ENCODE results near the gene CD99.
"Not testable (repeated sequence)": the region's sequence is repeated elsewhere in the genome, so short reads cannot be mapped to it uniquely, and the experiment has no call there.

CD99 gene

GRCh38 chrX:2719774-2720447 lies 28.8 kb downstream of the CD99 start:
- in situ Hi-C loops (cut with MboI; ENCODE audit: low sequenced_read_pairs), result no loop called here

GRCh38 chrX:2723286-2723879 lies 32.3 kb downstream of the CD99 start:
- in situ Hi-C loops (cut with MboI; ENCODE audit: low sequenced_read_pairs), result no loop called here

GRCh38 chrX:2727264-2727663 lies 36.2 kb downstream of the CD99 start:
- in situ Hi-C loops (cut with MboI; ENCODE audit: low sequenced_read_pairs), result not testable (repeated sequence)

- in situ Hi-C loops (cut with MboI; ENCODE audit: low sequenced_read_pairs), result no loop called here
Measured at GRCh38 chrX:2732076-2732475, 41.0 kb downstream of the CD99 start.

GRCh38 chrX:2732649-2733048 lies 41.6 kb downstream of the CD99 start:
- in situ Hi-C loops (cut with MboI; ENCODE audit: low sequenced_read_pairs), result no loop called here

- in situ Hi-C loops (cut with MboI; ENCODE audit: low sequenced_read_pairs), result no loop called here
Measured at GRCh38 chrX:2733286-2733685, 42.2 kb downstream of the CD99 start.

DNA sequence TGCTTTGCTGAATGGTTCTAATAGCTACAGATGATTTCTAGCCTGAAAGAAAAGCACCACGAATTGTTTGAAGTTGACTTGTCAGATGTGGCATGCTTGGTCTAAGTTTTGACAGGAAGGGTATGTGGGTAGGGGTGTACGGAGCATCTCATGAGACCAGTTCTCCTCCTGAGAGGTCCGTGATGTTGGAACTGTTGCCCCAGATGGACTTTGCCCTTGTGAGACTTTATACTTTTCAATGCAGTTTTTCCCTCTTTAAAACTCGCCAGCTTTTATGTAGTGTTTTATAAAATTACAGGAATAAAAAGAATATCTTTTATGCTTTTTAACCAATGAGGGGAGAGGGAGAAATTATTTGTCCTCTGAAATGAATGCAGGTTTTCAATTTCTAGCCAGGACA lies 44.2 kb downstream of the CD99 start:
- in situ Hi-C loops (cut with MboI; ENCODE audit: low sequenced_read_pairs), result no loop called here

DNA sequence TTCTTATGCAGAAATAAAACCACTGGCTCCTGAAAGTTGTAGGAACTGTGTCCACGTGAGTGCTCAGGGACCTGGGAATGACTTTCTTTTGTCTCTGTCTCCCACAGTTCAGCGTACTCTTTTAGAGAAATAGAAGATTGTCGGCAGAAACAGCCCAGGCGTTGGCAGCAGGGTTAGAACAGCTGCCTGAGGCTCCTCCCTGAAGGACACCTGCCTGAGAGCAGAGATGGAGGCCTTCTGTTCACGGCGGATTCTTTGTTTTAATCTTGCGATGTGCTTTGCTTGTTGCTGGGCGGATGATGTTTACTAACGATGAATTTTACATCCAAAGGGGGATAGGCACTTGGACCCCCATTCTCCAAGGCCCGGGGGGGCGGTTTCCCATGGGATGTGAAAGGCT lies 49.6 kb downstream of the CD99 start:
- in situ Hi-C loops (cut with MboI; ENCODE audit: low sequenced_read_pairs), result no loop called here

- in situ Hi-C loops (cut with MboI; ENCODE audit: low sequenced_read_pairs), result no loop called here
Measured at GRCh38 chrX:2741386-2741785, 50.3 kb downstream of the CD99 start.

- in situ Hi-C loops (cut with MboI; ENCODE audit: low sequenced_read_pairs), result not testable (repeated sequence)
Measured at GRCh38 chrX:2746250-2746649, 55.2 kb downstream of the CD99 start.

GRCh38 chrX:2748171-2748814 lies 57.2 kb downstream of the CD99 start:
- in situ Hi-C loops (cut with MboI; ENCODE audit: low sequenced_read_pairs), result no loop called here

DNA sequence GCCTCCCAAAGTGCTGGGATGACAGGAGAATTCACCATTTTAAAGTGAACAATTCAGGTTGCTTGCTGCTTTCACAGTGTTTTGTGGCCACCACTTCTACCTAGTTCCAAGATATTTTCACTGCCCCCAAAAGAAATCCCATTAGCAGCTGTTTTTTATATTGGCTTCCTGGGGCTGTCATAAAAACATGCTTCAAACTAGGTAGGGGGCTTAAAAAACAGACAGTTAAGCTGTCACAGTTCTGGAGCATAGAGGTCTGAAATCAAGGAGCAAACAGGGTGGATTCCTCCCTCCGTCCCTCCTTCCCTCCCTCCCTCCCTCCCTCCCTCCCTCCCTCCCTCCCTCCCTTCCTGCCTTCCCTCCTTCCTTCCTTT lies 57.7 kb downstream of the CD99 start:
- in situ Hi-C loops (cut with MboI; ENCODE audit: low sequenced_read_pairs), result no loop called here

GRCh38 chrX:2751291-2751690 lies 60.2 kb downstream of the CD99 start:
- in situ Hi-C loops (cut with MboI; ENCODE audit: low sequenced_read_pairs), result no loop called here

GRCh38 chrX:2751874-2752300 lies 60.8 kb downstream of the CD99 start, which contains the start of gene XG:
Gene XG, plus strand, starts transcription at chrX:2752040. Its CDS starts 235 bp downstream, at chrX:2752275.
- in situ Hi-C loops (cut with MboI; ENCODE audit: low sequenced_read_pairs), result not testable (repeated sequence)

DNA sequence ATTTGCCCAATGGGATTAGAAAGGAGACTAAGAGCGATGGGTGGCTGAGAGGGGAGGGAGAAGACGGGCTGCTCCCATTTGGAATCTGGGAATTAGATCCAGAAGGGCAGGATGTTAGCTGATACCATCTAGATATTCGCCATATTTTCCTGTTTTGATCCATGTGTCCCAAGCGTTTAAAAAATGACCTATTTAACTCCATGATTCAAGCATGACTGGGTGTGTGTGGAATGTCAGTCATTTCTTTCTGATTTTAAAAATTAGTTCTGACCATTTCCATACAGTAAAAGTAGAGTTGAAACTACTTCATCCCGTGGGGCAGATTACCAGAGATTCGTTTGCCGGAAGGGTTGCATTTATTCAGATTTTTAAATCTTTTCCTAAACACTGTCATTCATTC lies 61.3 kb downstream of the CD99 start:
- in situ Hi-C loops (cut with MboI; ENCODE audit: low sequenced_read_pairs), result not testable (repeated sequence)

- in situ Hi-C loops (cut with MboI; ENCODE audit: low sequenced_read_pairs), result not testable (repeated sequence)
Measured at GRCh38 chrX:2755163-2755715, 64.1 kb downstream of the CD99 start.

DNA sequence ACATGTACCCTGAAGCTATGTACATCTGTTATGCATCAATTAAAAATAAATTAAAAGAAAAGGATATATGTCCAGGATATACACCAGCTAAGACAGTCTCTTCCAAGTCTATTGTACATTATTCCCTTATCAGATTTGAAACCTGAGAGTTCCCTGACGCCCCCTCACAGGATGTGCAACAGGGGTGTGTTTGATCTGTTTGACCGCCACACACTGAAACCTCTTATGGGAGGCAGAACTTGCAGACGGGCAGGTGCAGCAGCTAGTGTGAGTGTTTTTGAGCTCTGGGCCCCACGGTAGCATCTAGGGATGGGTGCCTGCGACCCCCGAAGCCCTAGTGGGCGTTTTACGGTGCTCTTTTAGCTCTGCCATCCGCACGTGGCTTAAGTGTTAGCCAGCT lies 65.5 kb downstream of the CD99 start:
- in situ Hi-C loops (cut with MboI; ENCODE audit: low sequenced_read_pairs), result no loop called here

DNA sequence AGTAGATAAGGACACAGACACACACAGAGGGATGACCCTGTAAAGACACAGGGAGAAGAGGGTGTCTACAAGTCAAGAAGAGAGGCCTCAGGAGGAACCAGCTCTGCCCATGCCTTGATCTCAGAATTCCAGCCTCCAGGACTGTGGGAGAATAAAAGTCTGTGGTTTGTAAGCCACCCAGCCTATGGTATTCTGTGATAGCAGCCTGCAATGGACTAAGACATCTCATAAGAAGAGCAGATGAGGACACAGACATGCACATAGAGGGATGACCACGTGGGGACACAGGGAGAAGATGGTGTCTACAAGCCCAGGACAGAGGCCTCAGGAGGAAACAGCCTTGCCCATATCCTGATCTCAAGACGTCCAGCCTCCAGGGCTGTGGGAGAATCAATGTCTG lies 70.2 kb downstream of the CD99 start:
- in situ Hi-C loops (cut with MboI; ENCODE audit: low sequenced_read_pairs), result no loop called here

DNA sequence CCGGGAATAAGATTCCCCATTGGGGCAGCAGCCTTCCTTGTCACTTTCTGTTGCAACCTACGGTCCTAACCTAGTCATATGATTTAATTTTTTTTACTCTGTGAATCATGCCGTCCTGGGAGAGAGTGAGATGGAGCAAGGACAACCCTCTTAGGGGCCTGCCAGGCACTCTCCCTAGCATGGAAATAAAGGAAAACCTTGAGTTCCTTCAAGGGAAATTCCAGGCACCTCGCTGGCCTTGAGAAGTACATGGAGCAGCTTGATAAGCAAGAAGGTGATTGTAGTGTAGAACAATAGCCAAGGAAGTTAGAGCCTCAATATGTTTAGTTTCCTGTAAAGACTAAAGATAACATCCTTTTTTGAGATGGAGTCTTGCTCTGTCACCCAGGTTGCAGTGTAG lies 71.6 kb downstream of the CD99 start:
- in situ Hi-C loops (cut with MboI; ENCODE audit: low sequenced_read_pairs), result not testable (repeated sequence)

GRCh38 chrX:2764766-2765548 lies 73.9 kb downstream of the CD99 start:
- in situ Hi-C loops (cut with MboI; ENCODE audit: low sequenced_read_pairs), result not testable (repeated sequence)

- in situ Hi-C loops (cut with MboI; ENCODE audit: low sequenced_read_pairs), result no loop called here
Measured at GRCh38 chrX:2765549-2765830, 74.4 kb downstream of the CD99 start.
